Neuronal stem cell (in vitro differentiated cells): Measurements from ENCODE around the gene SNRK.

Experiments used
- DNase-seq: peaks from one replicate; pipeline ENCODE4 v3.0.0-alpha.2; 2013; ENCODE audit warnings: low spot score
- H2AFZ ChIP-seq: one replicate; pipeline ENCODE4 v1.6.1; 2013; ENCODE audit warnings: mild to moderate bottlenecking, low read length, inconsistent platforms
- H2AK5ac ChIP-seq: 2 replicates; pipeline ENCODE4 v1.6.1; 2013; ENCODE audit warnings: low read depth, mild to moderate bottlenecking, inconsistent platforms, low read length, moderate library complexity, mixed read lengths
- H2BK120ac ChIP-seq: 2 replicates; pipeline ENCODE4 v1.6.1; 2013; ENCODE audit warnings: low read depth, mild to moderate bottlenecking, inconsistent platforms, low read length, moderate library complexity, mixed read lengths
- H2BK12ac ChIP-seq: one replicate; pipeline ENCODE4 v1.6.1; 2013; ENCODE audit warnings: low read length, inconsistent platforms
- H2BK15ac ChIP-seq: 2 replicates; pipeline ENCODE4 v1.6.1; 2013; ENCODE audit warnings: mild to moderate bottlenecking, low read length, inconsistent platforms, mixed read lengths
- H2BK5ac ChIP-seq: one replicate; pipeline ENCODE4 v1.6.1; 2013; ENCODE audit warnings: inconsistent platforms, mild to moderate bottlenecking, low read length, moderate library complexity
- H3K14ac ChIP-seq: one replicate; pipeline ENCODE4 v1.6.1; 2013; ENCODE audit warnings: low read length, inconsistent platforms
- H3K18ac ChIP-seq: 2 replicates; pipeline ENCODE4 v1.6.1; 2013; ENCODE audit warnings: low read length, inconsistent platforms
- H3K23ac ChIP-seq: 2 replicates; pipeline ENCODE4 v1.6.1; 2013; ENCODE audit warnings: low read depth, mild to moderate bottlenecking, mixed read lengths, low read length, inconsistent platforms; ENCODE audit not compliant: poor library complexity
- H3K27ac ChIP-seq: replicated peaks from 3 replicates; pipeline ENCODE4 v1.5.1; 2013; ENCODE audit warnings: low read length, inconsistent platforms
- H3K27me3 ChIP-seq, 3 experiments: 2 replicates each; pipeline ENCODE4 v1.6.1; 2013; ENCODE audit warnings: low read length in 3 of 3, mild to moderate bottlenecking in 2 of 3, inconsistent platforms in 1 of 3, low read depth in 1 of 3, mixed read lengths in 1 of 3, moderate library complexity in 1 of 3; ENCODE audit not compliant: control insufficient read depth in 3 of 3, insufficient read depth in 3 of 3
- H3K36me3 ChIP-seq, 2 donors: replicated peaks in 1 of 2; 2 replicates each; pipeline ENCODE4 v1.6.1; 2013; ENCODE audit warnings: low read length in 2 of 2; ENCODE audit not compliant: control insufficient read depth in 2 of 2, insufficient read depth in 2 of 2
- H3K4ac ChIP-seq: 2 replicates; pipeline ENCODE4 v1.6.1; 2013; ENCODE audit warnings: inconsistent platforms, mild to moderate bottlenecking, low read length, moderate library complexity
- H3K4me1 ChIP-seq, 2 donors: 1 replicate in 1 of 2; 2 replicates in 1 of 2; pipeline ENCODE4 v1.6.1; 2013; ENCODE audit warnings: low read length in 2 of 2, low read depth in 1 of 2; ENCODE audit not compliant: control insufficient read depth in 2 of 2, insufficient read depth in 1 of 2
- H3K4me2 ChIP-seq: one replicate; pipeline ENCODE4 v1.6.1; 2013; ENCODE audit warnings: mild to moderate bottlenecking, low read length, inconsistent platforms; ENCODE audit not compliant: insufficient read depth, poor library complexity, severe bottlenecking
- H3K4me3 ChIP-seq, 2 donors: 2 replicates each; pipeline ENCODE4 v1.5.1; 2013; ENCODE audit warnings: low read length in 2 of 2, mild to moderate bottlenecking in 2 of 2, inconsistent platforms in 1 of 2, moderate library complexity in 1 of 2
- H3K79me1 ChIP-seq: one replicate; pipeline ENCODE4 v1.6.1; 2013; ENCODE audit warnings: low read depth, mild to moderate bottlenecking, inconsistent platforms, low read length, moderate library complexity
- H3K9ac ChIP-seq: one replicate; pipeline ENCODE4 v1.6.1; 2013; ENCODE audit warnings: mild to moderate bottlenecking, low read depth, low read length, inconsistent platforms; ENCODE audit not compliant: poor library complexity
- H3K9me3 ChIP-seq, 2 donors: replicated peaks in 1 of 2; 2 replicates each; pipeline versions ENCODE3 to v1.6.1; 2013; ENCODE audit warnings: low read length in 2 of 2, mild to moderate bottlenecking in 2 of 2, inconsistent platforms in 1 of 2, low read depth in 1 of 2, mixed read lengths in 1 of 2, moderate library complexity in 1 of 2; ENCODE audit not compliant: control insufficient read depth in 2 of 2, insufficient read depth in 1 of 2
- H4K8ac ChIP-seq: one replicate; pipeline ENCODE4 v1.6.1; 2013; ENCODE audit warnings: low read depth, mild to moderate bottlenecking, inconsistent platforms, low read length, moderate library complexity
- H4K91ac ChIP-seq: one replicate; pipeline ENCODE4 v1.6.1; 2013; ENCODE audit warnings: low read length, low read depth, mild to moderate bottlenecking, inconsistent platforms; ENCODE audit not compliant: poor library complexity
- WGBS, 2 donors: extraction: QIAGEN DNeasy Blood & Tissue Kit; methylation state at CpG; one replicate each; pipeline ENCODE4 v1.1.7; 2013; ENCODE audit warnings: missing lambda C conversion rate in 2 of 2, mixed read lengths in 1 of 2; ENCODE audit not compliant: insufficient read length in 2 of 2, insufficient replicate concordance in 1 of 2; ENCODE audit errors: extremely low coverage in 2 of 2; 5-methylcytosine and 5-hydroxymethylcytosine counted together

The SNRK gene

DNA sequence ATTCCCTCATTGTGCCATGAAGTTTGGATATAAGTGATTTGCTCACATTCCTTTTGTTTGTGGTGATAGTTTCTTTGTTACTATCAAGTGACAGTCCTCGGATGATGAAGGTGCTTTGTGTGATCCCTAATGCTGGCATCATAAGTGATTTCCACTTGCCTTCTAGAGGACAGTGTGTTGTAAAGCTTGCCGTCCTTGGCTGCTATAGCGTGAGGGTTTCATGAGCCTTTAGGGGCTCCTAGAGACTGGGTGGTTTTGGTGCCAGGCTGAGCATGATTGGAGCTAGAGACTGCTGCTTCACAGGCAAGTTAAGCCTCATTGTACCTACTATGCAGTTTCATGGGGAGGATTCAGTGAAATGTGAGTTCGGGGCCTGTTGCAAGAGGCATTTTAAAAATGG is 12.4 kb downstream of the SNRK start:
- Histone ChIP-seq H3K79me1 (no peaks in the 10 kb centered on the region), H2BK5ac (no peak overlapping the region), H3K27me3 (no peaks in the 10 kb centered on the region), H3K36me3 (peaks cover 5 to 35% of the 10 kb centered on the region in 2 donors), H4K8ac (no peak overlapping the region), H3K23ac (no peak overlapping the region), H2BK120ac (no peak overlapping the region), H3K4me3 (no peak overlapping the region), H3K27ac (no peak overlapping the region), H3K4me1 (peaks cover 0 to 2% of the 10 kb centered on the region in 2 donors), H2BK12ac (no peak overlapping the region), H3K4me2 (no peak overlapping the region), H3K9ac (no peak overlapping the region), H4K91ac (no peak overlapping the region), H3K14ac (no peak overlapping the region), H3K18ac (no peak overlapping the region), H2AFZ (no peak overlapping the region), H2BK15ac (no peak overlapping the region), H3K9me3 (no peaks in the 10 kb centered on the region), H2AK5ac (no peak overlapping the region), H3K4ac (no peak overlapping the region)
- DNase-seq, result no peak
- WGBS, 2 donors, result no CpG with 5 or more reads among the region's 4 CpGs

DNA sequence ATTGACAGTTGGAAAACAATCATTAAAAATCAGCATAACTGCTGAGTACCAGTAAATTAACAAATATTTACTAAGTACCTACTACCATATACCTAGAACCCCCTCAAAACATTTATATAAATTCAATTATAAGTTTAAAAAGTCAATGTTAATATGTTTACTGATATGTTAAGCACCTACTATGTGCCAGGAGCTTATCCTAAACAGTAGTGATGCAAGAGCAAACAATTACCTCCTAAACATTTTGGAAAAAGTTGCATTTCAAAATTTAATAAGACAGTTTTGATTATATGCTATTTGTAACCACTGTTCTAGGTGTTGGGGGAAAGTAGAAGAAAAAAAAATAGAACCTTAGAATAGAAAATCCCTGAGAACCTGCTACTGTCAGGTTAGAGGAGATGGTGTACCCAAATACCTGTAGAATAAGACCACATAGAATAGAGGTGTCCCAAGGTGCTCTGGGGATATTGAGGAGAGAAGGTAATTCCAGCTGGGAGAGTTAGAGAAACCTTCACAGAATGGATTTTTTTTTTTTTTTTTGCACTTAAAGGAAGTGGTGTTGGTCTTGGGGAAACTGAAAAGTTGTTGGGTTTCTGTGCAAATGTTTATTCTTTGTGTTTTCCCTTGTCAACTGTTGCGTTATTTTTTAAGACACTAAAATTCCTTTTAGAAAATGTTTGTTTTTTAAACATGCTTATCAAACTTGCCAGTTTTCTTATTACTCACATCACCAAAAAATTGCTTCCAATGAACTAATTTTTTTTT is 16.0 kb downstream of the SNRK start:
- no peak overlapping the region for H2AK5ac ChIP-seq
- no peak overlapping the region for H3K27ac ChIP-seq
- H3K4me2 ChIP-seq, result no peak overlapping the region
- no peaks in the 10 kb centered on the region for H3K79me1 ChIP-seq
- H3K23ac ChIP-seq, result no peak overlapping the region
- peaks cover 5 to 58% of the 10 kb centered on the region in 2 donors for H3K36me3 ChIP-seq
- H3K27me3 ChIP-seq, result no peaks in the 10 kb centered on the region
- H2BK5ac ChIP-seq, result no peak overlapping the region
- no peak overlapping the region for H3K4ac ChIP-seq
- H3K4me1 ChIP-seq, result no peaks in the 10 kb centered on the region
- H2BK15ac ChIP-seq, result no peak overlapping the region
- H3K14ac ChIP-seq, result no peak overlapping the region
- no peak for DNase-seq
- H3K18ac ChIP-seq, result no peak overlapping the region
- H3K9ac ChIP-seq, result no peak overlapping the region
- H4K91ac ChIP-seq, result no peak overlapping the region
- no peak overlapping the region for H3K4me3 ChIP-seq
- H2BK12ac ChIP-seq, result no peak overlapping the region
- WGBS, 2 donors, result no CpG with 5 or more reads among the region's 1 CpG
- H2AFZ ChIP-seq, result no peak overlapping the region
- no peak overlapping the region for H4K8ac ChIP-seq
- no peak overlapping the region for H2BK120ac ChIP-seq
- H3K9me3 ChIP-seq, result no peaks in the 10 kb centered on the region

DNA sequence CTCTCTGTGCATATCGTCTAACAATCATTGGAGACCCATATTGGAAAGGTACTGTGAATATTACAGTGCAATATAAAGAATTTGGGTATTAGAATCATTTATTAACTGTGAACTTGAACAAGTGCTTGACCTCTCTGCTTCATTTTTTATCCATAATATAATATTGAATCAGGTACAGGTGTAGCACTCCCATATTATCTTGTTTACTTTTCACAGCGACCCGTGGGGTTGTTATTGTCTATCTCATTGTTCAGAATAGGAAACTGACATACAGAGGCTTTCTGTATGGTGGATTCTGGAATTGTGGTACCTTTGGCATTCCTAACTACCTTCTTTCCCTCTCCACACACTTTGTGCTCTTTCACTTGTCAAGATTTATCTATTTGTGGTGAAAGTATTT is 17.8 kb downstream of the SNRK start:
- Histone ChIP-seq H3K27ac (no peak overlapping the region), H2BK5ac (no peak overlapping the region), H2AFZ (no peak overlapping the region), H3K4me3 (no peak overlapping the region), H3K36me3 (peaks cover 5 to 70% of the 10 kb centered on the region in 2 donors), H3K23ac (no peak overlapping the region), H2BK120ac (no peak overlapping the region), H4K8ac (no peak overlapping the region), H3K4ac (no peak overlapping the region), H3K4me2 (no peak overlapping the region), H3K4me1 (no peaks in the 10 kb centered on the region), H4K91ac (no peak overlapping the region), H3K9me3 (no peaks in the 10 kb centered on the region), H3K79me1 (no peaks in the 10 kb centered on the region), H3K27me3 (no peaks in the 10 kb centered on the region), H3K14ac (no peak overlapping the region), H2BK15ac (no peak overlapping the region), H3K9ac (no peak overlapping the region), H2AK5ac (no peak overlapping the region), H2BK12ac (no peak overlapping the region), H3K18ac (no peak overlapping the region)
- DNase-seq, result no peak
- WGBS, 2 donors, result no CpG with 5 or more reads among the region's 3 CpGs

DNA sequence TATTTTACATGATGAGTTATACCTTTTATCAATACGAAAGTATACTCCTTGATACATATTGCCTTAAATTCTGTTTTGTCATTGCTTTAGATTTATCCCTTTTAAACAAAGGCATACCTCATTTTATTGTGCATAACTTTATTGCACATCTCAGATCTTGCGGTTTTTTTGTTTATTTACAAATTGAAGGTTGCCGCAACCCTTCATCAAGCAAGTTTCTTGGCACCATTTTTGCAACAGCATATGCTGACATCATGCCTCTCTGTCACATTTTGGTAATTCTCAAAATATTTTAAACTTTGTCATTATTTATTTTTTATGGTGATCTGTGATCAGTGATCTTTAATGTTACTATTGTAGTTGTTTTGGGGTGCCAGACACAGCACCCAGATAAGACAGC is 20.9 kb downstream of the SNRK start:
- no peaks in the 10 kb centered on the region for H3K79me1 ChIP-seq
- no peaks in the 10 kb centered on the region for H3K9me3 ChIP-seq
- peaks cover 5 to 82% of the 10 kb centered on the region in 2 donors for H3K36me3 ChIP-seq
- H3K4me2 ChIP-seq, result no peak overlapping the region
- no peak overlapping the region for H4K8ac ChIP-seq
- no peak overlapping the region for H4K91ac ChIP-seq
- H2AK5ac ChIP-seq, result no peak overlapping the region
- H3K4me3 ChIP-seq, result no peak overlapping the region
- no peaks in the 10 kb centered on the region for H3K27me3 ChIP-seq
- no peak overlapping the region for H3K9ac ChIP-seq
- H3K23ac ChIP-seq, result no peak overlapping the region
- H2AFZ ChIP-seq, result no peak overlapping the region
- DNase-seq, result no peak
- no peaks in the 10 kb centered on the region for H3K4me1 ChIP-seq
- no peak overlapping the region for H2BK15ac ChIP-seq
- H2BK120ac ChIP-seq, result no peak overlapping the region
- H2BK5ac ChIP-seq, result no peak overlapping the region
- H3K18ac ChIP-seq, result no peak overlapping the region
- no peak overlapping the region for H3K27ac ChIP-seq
- WGBS, 2 donors, result no CpG with 5 or more reads among the region's 3 CpGs
- no peak overlapping the region for H3K4ac ChIP-seq
- no peak overlapping the region for H2BK12ac ChIP-seq
- no peak overlapping the region for H3K14ac ChIP-seq
